ENCODE data around the gene SEMA4D.

Gene SEMA4D

DNA sequence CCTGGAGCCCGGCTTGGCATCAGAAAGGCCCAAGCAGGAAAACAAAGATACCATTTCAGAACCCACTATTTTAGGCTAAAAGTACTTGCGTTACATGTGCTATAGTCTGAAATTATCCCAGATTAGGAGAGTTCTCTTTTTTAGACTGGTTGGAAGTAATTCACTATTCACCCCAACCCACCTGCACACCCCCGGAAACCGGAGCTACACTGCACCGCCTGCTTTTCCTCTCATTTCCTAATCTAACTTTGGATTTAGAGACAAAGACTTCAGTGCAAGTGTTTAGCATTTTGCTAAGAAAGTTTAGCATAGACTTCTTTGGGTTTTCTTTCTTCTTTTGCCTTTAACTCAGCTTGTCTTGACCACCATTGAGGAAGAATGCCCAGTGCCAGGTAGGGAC lies 100.4 kb downstream of the SEMA4D start:
- no peak overlapping the region for H3K4me3 ChIP-seq (ENCODE audit: control insufficient read depth, low read depth, low read length)
- no peak for DNase-seq (ENCODE audit: low read depth)
- no peak for TF ChIP-seq CTCF (IDR thresholded peaks at IDR 0.05; ENCODE audit: control insufficient read depth, insufficient read depth, low read depth, low read length, missing control alignments)

GRCh38 chr9:89395931-89396710 lies 101.8 kb downstream of the SEMA4D start:
- no peak for DNase-seq (ENCODE audit: low read depth)
- no peak overlapping the region for H3K4me3 ChIP-seq (ENCODE audit: control insufficient read depth, low read depth, low read length)
- TF ChIP-seq CTCF (IDR thresholded peaks at IDR 0.05; ENCODE audit: control insufficient read depth, insufficient read depth, low read depth, low read length, missing control alignments) = no peak

- no peak for DNase-seq (ENCODE audit: low read depth)
- no peak for TF ChIP-seq CTCF (IDR thresholded peaks at IDR 0.05; ENCODE audit: control insufficient read depth, insufficient read depth, low read depth, low read length, missing control alignments)
- no peak overlapping the region for H3K4me3 ChIP-seq (ENCODE audit: control insufficient read depth, low read depth, low read length)
These were observed 103.5 kb downstream of the SEMA4D start for GRCh38 chr9:89394412-89394811.

- no peak overlapping the region for H3K4me3 ChIP-seq (ENCODE audit: control insufficient read depth, low read depth, low read length)
- no peak for DNase-seq (ENCODE audit: low read depth)
- TF ChIP-seq CTCF (IDR thresholded peaks at IDR 0.05; ENCODE audit: control insufficient read depth, insufficient read depth, low read depth, low read length, missing control alignments) = no peak
These were observed 106.3 kb downstream of the SEMA4D start for GRCh38 chr9:89391585-89391984.

DNA sequence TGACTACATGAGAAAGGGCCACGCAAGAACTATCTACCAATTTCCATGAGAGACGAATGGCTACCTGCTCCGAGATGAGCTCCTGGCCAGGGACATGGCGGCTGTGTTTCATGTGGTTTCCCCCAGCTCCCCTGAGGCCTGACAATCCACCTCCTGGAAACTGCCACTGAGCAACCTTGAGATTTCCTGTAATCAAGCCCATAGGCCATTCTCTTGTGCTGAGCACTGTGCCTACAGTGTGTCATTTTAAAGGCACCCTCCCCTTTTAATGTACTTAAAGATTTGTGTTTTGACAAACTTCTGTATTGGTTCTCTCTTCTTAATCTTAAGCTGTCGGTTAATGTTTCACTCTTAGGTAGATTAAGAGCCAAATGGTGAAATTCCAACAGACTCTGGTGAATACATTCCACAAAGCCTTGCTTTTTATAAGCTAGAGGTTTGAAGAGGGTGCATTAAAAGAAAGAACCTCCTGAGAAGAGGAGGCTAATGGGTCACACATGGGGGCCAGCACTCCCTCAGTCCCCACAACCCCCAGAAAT lies 107.3 kb downstream of the SEMA4D start:
- no peak overlapping the region for H3K4me3 ChIP-seq (ENCODE audit: control insufficient read depth, low read depth, low read length)
- no peak for DNase-seq (ENCODE audit: low read depth)
- TF ChIP-seq CTCF (IDR thresholded peaks at IDR 0.05; ENCODE audit: control insufficient read depth, insufficient read depth, low read depth, low read length, missing control alignments) = no peak

DNA sequence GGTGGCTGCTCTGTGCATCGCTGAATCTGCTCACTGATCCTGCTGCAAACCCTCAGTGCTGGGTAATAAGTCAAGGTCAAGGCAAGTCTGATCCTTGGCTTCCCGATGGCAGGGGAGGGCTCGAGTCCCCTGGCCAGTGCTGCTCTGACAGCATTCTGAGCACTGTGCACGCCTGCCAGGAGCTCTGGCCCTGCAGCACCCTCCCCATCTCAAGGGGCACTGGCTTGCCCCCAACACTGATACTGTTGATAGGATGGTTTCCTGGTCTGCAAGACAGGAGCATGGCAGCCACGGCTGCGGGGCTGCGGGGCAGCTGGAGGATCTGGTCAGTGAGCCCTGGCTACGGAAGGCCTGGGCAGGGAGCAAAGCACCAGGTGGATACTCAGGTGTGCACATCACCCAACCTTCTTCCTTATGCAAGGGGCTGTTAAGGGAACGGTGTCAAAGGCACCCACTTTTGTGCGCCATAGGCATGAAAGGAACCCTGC lies 107.8 kb downstream of the SEMA4D start:
- TF ChIP-seq CTCF (IDR thresholded peaks at IDR 0.05; ENCODE audit: control insufficient read depth, insufficient read depth, low read depth, low read length, missing control alignments) = no peak

More for the DNA sequence above, 107.8 kb downstream of the SEMA4D start:
- H3K4me3 ChIP-seq (ENCODE audit: control insufficient read depth, low read depth, low read length) = no peak overlapping the region
- no peak for DNase-seq (ENCODE audit: low read depth)

All from AG09309 (cell line).